Hepatic stellate cell (primary cell): ENCODE measurements around the gene HPD.
A peak's percentile ranks its signal among the peaks of the same experiment; 100 is the strongest.
"Not testable (repeated sequence)": the region's sequence is repeated elsewhere in the genome, so short reads cannot be mapped to it uniquely, and the experiment has no call there.

Experiments used
- DNase-seq: peaks from one replicate; pipeline ENCODE4 v3.0.0; 2011; ENCODE audit warnings: low spot score

Gene HPD

DNA sequence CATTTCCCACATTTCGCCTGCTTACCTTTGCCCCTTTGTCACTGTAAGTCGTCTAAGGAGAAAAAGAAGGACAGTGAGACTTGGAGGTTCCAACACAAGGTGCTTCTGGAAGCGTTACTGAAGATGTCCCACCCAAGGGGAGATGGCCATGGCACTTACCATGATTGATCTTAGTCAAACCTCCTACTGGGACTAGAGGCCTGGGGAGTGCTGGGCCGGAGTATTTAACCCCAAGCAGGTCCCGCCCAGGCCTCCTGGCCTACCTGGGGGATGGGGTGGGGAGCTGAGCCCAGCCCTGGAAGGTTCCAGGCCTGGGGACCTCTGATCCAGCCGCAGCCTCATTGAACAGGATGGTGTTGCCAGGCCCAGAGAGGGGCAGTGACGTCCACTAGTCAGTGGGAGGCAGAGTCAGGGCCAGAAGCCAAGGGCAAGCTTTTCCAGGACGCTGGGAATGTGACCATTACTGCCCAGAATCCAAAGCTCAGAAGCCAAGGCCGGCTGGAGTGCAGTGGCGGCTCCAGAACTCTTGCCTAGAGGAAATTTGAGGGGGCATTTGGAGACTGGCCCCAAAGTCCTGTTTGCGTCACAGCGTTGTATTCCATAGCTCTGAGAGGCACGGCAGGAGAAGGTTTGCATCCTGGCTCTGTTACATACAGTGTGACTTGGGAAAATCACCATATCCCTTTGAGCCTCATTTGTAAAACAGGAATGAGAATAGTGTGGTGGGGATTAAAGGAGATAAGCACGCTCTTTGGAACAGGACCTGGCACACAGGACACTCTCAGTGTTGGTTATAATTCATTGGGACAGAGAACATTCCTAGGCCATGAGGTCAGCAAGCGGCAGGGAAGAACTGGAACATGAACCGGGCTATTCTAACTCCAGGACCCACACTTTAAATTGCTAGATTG, at the start of gene HPD:
Gene HPD, minus strand, starts transcription at position 198 of the 911 bp plus-strand sequence. Its CDS starts 36 bp downstream, at position 162.
- DNase-seq = peak; percentile 79

GRCh38 chr12:121905746-121906145, 47.1 kb upstream of the HPD start:
- DNase-seq = no peak

GRCh38 chr12:121903202-121903601, 44.5 kb upstream of the HPD start:
- DNase-seq = no peak

DNA sequence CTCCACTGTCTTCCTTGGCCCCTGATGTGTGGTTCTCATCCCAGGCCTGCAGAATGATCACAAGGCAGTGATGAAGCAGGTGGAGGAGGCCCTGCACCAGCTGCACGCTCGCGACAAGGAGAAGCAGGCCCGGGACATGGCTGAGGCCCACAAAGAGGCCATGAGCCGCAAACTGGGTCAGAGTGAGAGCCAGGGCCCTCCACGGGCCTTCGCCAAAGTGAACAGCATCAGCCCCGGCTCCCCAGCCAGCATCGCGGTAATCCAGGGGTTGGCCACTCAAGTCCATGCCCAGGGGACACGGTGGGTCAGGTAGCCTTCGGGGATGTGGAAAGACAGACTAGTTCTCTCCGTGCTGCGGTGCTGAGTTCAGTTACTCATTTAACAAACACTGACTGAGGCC, 40.9 kb upstream of the HPD start:
- no peak for DNase-seq

DNA sequence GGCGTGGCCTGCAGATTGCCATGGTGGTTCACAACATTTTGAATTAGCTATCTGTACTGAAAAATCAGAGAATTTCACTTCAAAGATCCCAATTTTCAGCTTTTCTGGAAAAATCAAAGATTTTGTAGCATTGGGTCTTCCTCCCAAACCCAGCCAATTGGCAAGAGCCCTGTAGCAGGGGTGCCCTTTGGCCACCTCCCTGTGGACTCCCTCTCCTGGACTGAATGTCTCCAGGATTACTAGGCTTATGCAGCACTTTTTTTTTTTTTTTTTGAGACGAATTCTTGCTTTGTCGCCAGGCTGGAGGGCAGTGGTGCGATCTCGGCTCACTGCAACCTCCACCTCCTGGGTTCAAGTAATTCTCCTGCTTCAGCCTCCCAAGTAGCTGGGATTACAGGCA, 39.6 kb upstream of the HPD start:
- no peak for DNase-seq

DNA sequence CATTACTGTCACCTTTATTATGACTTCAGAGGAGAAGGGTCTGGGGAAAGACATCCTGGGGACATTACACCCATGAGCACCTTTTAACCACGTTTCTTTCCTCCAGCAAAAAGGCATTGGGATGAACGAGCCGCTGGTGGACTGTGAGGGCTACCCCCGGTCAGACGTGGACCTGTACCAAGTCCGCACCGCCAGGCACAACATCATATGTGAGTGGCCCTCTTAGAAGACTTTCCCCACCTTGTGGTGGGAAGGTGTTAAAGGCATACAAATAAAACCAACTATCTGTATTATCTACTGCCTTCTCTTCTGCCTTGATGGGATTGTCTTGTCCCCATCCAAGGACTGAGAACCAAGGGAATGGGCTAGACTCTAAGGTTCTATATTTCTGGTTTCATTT, 36.0 kb upstream of the HPD start:
- DNase-seq = no peak

- DNase-seq = peak; percentile 78
Observed at GRCh38 chr12:121893961-121894460, 35.4 kb upstream of the HPD start.

- DNase-seq = no peak
Observed at GRCh38 chr12:121892673-121893561, 34.3 kb upstream of the HPD start.

- DNase-seq = peak; percentile 19
Observed at GRCh38 chr12:121889661-121890060, 31.0 kb upstream of the HPD start.

GRCh38 chr12:121889274-121889624, 30.6 kb upstream of the HPD start:
- no peak for DNase-seq

DNA sequence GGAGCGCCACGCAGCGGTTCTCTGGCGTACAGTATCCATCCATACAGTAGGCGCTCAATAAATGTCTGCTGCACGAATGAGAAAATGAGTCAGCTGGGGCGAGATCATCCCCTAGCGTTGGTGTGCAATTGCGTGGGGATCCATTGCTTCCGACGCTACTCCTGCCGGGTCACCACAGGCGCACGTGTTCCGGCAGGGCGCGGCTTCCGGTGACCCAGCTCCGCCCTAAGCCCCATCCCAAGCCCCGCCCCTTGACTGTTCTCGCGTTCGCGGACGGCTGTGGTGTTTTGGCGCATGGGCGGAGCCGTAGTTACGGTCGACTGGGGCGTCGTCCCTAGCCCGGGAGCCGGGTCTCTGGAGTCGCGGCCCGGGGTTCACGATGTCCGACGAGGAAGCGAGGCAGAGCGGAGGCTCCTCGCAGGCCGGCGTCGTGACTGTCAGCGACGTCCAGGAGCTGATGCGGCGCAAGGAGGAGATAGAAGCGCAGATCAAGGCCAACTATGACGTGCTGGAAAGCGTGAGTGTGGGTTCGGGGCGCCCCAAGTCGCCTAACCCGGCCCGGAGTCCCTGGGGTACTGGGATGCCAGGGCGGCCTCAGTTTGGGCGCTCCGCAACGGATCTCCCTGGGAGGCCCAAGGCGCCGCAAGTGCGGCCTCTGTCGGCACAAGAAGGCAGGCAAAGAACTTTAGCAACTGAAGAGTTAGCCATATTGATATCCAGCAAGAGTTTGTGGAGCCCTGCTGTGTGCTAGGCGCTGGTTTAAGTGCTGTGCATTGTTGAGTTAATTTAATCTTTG, 30.0 kb upstream of the HPD start, which contains the start of gene PSMD9:
Gene PSMD9, plus strand, starts transcription at position 313 of the 796 bp plus-strand sequence. Its CDS starts 67 bp downstream, at position 380.
- DNase-seq = peak; percentile 95

DNA sequence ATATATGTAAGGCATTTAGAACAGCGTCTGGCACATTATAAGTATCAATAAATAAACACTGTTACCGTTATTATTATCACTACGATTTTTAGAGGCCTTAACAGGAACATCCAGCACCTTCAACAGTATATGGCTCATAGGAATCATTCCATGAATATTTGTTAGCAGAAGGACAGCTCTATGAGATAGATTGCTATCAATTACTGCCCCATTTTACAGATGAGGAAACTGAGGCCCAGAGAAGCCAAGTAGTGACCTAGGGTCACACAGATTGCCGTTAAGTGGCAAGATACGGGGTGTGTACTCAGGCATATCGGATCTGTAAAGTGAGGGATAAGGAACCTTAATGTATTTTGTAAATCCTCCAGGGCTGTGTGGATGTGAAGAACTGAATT, 29.4 kb upstream of the HPD start:
- DNase-seq = no peak

DNA sequence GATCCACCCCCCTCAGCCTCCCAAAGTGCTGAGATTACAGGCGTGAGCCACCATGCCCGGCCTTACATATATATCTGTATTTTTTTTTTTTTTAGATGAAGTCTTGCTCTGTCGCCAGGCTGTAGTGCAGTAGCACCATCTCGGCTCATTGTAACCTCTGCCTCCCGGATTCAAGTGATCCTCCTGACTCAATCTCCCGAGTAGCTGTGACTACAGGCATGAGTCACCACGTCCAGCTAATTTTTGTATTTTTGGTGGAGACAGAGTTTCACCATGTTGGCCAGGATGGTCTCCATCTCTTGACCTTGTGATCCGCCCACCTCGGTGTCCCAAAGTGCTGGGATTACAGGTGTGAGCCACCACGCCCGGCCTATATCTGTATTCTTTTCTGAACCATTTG, 26.5 kb upstream of the HPD start:
- not testable (repeated sequence) for DNase-seq

DNA sequence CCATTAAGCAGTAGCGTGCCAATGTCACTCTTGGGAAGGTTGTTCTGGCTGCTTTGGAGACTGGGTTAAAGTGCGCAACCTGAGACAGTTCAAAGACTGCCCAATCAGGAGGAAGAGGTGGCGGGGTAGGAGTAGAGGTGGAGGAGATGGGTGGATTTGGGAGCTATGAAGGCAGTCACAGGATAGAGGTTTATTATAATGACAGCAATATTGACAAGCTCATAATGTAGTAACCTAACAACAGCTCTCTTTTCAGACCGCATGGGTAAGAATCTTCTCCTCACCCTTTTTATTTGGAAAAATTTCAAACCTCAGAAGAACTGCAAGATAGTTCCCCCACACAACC, 24.6 kb upstream of the HPD start:
- DNase-seq = no peak

DNA sequence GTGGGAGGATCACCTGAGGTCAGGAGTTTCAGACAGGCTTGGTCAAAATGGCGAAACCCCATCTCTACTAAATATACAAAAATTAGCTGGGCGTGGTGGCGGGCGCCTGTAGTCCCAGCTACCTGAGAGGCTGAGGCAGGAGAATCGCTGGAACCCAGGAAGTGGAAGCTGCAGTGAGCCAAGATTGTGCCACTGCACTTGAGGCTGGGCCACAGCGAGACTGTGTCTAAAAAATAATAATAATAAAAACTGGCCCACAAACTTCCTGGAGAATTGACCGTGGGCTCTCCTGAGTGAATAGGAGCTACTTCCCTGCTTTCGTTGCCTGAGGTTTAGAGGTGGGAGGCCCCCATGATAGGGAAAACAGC, 17.4 kb upstream of the HPD start:
- DNase-seq = not testable (repeated sequence)

DNA sequence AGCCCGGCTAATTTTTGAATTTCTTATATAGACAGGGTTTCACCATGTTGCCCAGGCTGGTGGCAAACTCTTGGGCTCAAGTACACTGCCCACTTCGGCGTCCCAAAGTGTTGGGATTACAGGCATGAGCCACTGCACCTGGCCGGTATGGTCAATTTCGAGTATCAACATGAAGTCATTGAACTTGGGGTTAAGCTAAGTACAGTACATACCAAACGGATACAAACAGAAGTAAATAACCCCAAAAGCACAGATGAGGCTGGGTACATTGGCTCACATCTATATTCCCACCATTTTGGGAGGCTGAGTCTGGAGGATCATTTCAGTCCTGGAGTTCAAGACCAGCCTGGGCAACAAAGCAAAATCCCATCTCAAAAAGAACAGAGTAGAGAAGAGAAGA, 16.9 kb upstream of the HPD start:
- DNase-seq = no peak

DNA sequence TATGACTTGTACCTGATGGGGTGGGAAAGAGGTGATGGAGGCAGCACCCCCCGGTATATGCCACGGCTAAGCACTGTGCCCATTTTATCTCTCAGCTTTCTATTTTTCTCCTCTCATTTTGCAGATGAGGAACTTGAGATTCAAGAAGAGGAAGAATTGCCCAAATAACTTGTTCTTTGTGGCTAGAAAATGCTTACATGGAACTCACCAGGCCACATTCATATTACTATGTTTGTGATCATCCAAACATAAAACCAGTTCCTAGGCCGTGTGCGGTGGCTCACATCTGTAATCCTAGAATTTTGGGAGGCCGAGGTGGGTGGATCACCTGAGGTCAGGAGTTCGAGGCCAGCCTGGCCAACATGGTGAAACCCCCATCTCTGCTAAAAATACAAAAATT, 15.4 kb upstream of the HPD start:
- DNase-seq = no peak

DNA sequence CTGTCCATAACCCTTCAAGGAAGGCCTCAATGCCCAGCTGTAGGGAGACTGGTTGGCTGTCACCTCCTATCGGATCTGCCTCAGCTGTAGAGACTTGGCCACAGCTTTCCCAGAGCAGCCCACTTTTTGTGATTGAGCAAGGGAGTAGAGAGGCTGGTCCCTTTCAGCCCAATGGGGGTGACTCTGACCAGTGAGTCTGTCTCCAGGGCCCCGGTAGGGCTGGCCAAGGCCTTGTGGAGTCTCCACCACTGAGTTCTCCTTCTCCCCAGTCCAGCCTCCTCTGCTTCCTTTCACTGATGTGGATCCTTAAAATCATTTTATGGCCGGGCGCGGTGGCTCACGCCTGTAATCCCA, 14.5 kb upstream of the HPD start:
- no peak for DNase-seq

- peak; percentile 82 for DNase-seq
Observed at GRCh38 chr12:121872546-121873215, 14.0 kb upstream of the HPD start.

GRCh38 chr12:121871467-121871866, 12.8 kb upstream of the HPD start:
- DNase-seq = no peak

DNA sequence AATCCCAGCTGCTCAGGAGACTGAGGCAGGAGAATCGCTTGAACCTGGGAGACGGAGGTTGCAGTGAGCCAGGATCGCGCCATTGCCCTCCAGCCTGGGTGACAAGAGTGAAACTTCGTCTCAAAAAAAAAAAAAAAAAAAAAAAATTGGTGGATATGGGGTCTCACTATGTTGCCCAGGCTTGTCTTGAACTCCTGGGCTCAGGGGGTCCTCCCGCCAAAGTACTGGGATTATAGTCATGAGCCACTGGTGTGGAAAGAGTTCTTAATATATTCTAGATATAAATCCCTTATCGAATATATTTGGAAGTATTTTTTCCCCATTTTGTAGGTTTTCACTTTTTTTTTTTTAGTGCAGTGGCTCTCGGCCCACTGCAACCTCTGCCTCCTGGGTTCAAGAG, 10.6 kb upstream of the HPD start:
- DNase-seq = not testable (repeated sequence)

GRCh38 chr12:121866331-121866730, 7.7 kb upstream of the HPD start:
- no peak for DNase-seq
